Measurements from ENCODE around the gene FEZ2.

FEZ2 gene

DNA sequence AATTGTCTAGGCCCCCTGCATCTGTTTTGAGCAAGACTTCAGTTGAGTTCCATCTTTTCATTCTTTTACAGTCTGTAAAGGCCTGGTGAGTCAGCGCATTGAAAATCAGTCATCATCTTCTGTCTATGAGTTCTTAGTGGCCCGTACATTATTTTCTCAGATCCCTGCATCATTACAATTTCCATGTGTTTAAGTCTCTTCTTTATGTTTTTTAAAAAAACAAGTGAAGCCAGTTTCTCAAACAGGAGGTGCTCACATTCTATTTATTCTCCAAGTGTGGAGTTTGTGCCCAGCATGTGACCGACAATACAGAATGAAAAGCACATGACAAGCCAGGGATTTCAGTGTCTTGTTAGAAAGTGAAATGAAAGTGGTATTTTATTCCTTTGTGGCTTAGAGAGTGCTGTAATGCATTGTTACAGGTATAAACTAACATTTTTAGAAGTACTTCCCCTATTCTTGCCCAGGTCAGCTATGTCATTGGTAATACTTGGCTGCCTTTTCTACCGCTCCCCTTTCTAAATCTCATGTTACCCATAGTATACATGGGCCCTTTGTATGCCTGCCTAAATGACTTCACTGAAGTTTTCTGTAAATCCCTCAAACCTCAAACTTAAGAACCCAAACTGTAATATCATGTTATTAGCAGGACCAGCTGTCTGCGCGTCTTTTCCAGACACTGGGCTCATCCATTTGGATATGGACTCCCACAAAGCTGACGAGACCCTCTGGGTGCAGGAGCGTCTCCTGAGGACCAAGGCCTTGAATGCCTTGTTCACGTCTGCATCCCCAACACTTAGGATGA lies 67.6 kb downstream of the FEZ2 start:
- POLR2A ChIA-PET: no interaction called here
- peak; percentile 40 for DNase-seq (ENCODE audit: low read depth, low spot score)

DNA sequence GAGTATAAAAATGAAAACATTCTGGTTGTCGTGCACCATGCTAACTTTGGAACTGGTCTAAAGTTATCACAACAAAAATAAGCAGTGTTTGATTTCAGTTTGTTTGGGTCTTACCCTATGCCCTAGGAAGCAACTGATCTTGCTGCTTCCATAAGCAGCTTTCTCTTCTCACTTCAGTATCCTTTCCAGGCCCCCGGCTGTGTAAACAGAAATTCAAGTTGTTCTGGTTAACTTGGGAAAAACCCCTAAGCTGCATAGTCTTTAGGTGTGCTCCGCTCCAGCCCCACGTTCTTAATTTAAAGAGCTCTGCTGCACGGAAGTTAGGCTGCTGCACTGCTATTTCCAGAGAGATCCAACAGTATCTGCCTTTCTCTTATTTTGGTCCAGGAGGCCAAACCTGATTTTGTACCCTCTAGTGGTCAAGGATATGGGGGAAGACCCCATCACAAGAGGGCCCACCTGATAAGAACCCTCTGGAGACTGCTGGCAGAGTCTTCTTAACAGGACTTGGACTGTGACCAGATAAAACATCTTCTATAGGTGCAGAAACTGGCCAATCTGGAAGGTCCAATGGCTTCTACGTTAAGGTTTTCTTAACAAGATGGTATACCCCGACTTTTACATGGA lies 69.1 kb downstream of the FEZ2 start:
- TF ChIP-seq, protein P1, sequence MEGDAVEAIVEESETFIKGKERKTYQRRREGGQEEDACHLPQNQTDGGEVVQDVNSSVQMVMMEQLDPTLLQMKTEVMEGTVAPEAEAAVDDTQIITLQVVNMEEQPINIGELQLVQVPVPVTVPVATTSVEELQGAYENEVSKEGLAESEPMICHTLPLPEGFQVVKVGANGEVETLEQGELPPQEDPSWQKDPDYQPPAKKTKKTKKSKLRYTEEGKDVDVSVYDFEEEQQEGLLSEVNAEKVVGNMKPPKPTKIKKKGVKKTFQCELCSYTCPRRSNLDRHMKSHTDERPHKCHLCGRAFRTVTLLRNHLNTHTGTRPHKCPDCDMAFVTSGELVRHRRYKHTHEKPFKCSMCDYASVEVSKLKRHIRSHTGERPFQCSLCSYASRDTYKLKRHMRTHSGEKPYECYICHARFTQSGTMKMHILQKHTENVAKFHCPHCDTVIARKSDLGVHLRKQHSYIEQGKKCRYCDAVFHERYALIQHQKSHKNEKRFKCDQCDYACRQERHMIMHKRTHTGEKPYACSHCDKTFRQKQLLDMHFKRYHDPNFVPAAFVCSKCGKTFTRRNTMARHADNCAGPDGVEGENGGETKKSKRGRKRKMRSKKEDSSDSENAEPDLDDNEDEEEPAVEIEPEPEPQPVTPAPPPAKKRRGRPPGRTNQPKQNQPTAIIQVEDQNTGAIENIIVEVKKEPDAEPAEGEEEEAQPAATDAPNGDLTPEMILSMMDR (IDR thresholded peaks at IDR 0.05; ENCODE audit: insufficient read depth, low read length, missing control alignments): no peak
- CTCF ChIA-PET: interaction anchor here (0.8 to 2.1 kb wide), 2 partner anchors 12 to 176 kb away, joined by 3 to 5 read pairs; no protein-coding TSS in a partner anchor
- DNase-seq (ENCODE audit: low read depth, low spot score): no peak
- no peak overlapping the region for H3K4me3 ChIP-seq (ENCODE audit: low read depth, low read length)
- POLR2A ChIA-PET: no interaction called here

More for the DNA sequence above, 67.6 kb downstream of the FEZ2 start:
- H3K4me3 ChIP-seq (ENCODE audit: low read depth, low read length): no peak overlapping the region
- CTCF ChIA-PET: interaction anchor here (1.1 to 1.2 kb wide), 3 partner anchors 10 to 245 kb away, joined by 3 read pairs; no protein-coding TSS in a partner anchor
- TF ChIP-seq, protein P1 (IDR thresholded peaks at IDR 0.05; ENCODE audit: insufficient read depth, low read length, missing control alignments): no peak

GRCh38 chr2:36528274-36528673 lies 69.7 kb downstream of the FEZ2 start:
- H3K4me3 ChIP-seq (ENCODE audit: low read depth, low read length): no peak overlapping the region
- ChIA-PET POLR2A (no interaction called here), CTCF (interaction anchor here (1.4 to 2.1 kb wide), 2 partner anchors 13 to 137 kb away, joined by 3 to 5 read pairs; no protein-coding TSS in a partner anchor)
- DNase-seq (ENCODE audit: low read depth, low spot score): no peak
- TF ChIP-seq, protein P1 (IDR thresholded peaks at IDR 0.05; ENCODE audit: insufficient read depth, low read length, missing control alignments): no peak

DNA sequence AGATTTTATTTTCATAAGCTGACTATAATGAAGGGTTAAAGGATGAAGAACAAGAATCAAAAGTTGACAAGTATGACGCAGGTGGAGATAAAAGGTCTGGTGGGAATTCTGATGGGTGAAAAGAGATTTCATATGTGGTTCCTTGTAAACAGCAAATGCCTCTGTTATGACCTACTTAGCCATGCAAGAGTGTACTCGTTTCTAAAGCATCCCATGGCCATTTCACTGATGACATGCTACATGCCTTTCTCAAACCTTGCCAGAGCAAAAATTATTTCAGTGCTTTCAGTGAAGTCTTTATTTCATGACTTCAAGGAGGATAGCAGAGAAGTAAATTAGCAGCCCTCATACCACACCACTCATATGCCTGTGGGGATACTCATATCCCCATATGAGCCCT lies 71.7 kb downstream of the FEZ2 start:
- ChIA-PET POLR2A (no interaction called here), CTCF (interaction anchor here (1.0 to 1.5 kb wide), 2 partner anchors 166 to 174 kb away, joined by 3 to 5 read pairs; no protein-coding TSS in a partner anchor)
- no peak overlapping the region for H3K4me3 ChIP-seq (ENCODE audit: low read depth, low read length)
- peak; percentile 29 for DNase-seq (ENCODE audit: low read depth, low spot score)
- TF ChIP-seq, protein P1 (IDR thresholded peaks at IDR 0.05; ENCODE audit: insufficient read depth, low read length, missing control alignments): no peak

DNA sequence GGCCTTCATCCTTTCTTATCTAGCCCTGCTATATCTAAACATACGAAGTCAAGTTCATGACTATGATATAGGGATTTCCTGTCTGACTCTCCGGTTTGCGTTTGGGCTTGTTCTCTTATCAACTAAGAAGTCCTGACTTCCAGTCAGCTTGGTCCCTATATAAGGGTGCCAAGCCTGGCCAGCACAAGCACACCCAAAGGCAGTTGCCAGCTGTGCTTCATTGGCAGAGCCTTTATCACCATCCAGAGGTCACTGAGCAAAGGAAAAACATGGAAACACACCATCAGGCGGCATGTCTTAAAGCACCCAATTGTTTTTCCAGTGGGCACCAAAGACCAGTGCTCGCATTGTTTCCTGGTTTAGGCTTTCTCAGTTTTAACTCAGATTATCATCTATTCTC lies 72.7 kb downstream of the FEZ2 start:
- ChIA-PET POLR2A (interaction anchor here (0.9 kb wide), 1 partner anchor 9 kb away, joined by 3 read pairs; no protein-coding TSS in a partner anchor), CTCF (interaction anchor here (2.4 kb wide), 1 partner anchor 139 kb away, joined by 8 read pairs; no protein-coding TSS in a partner anchor)
- H3K4me3 ChIP-seq (ENCODE audit: low read depth, low read length): no peak overlapping the region
- DNase-seq (ENCODE audit: low read depth, low spot score): no peak
- TF ChIP-seq, protein P1 (IDR thresholded peaks at IDR 0.05; ENCODE audit: insufficient read depth, low read length, missing control alignments): no peak

GRCh38 chr2:36523153-36523552 lies 74.8 kb downstream of the FEZ2 start:
- ChIA-PET POLR2A (no interaction called here), CTCF (interaction anchor here (0.8 to 2.4 kb wide), 5 partner anchors 8 to 170 kb away, joined by 3 to 8 read pairs (median 5); no protein-coding TSS in a partner anchor)
- no peak for DNase-seq (ENCODE audit: low read depth, low spot score)

More at GRCh38 chr2:36523153-36523552, 74.8 kb downstream of the FEZ2 start:
- TF ChIP-seq, protein P1 (IDR thresholded peaks at IDR 0.05; ENCODE audit: insufficient read depth, low read length, missing control alignments): no peak
- no peak overlapping the region for H3K4me3 ChIP-seq (ENCODE audit: low read depth, low read length)

Measured in AG04449 (cell line).